Panc1 (cell line): ENCODE results near the gene TMUB2. TPM values are rescaled to one million over a fixed set of nuclear protein-coding genes. Genes with fewer than 3 reads are reported as not detected.

Experiments used
- ATAC-seq: fragments of 200-7000 bp; cut with Tn5 transposase; 2 replicates; pipeline ENCODE4 v1.9.1; 2020; ENCODE audit warnings: mild to moderate bottlenecking, moderate library complexity
- BruUV-seq: library from RNA; stranded (reverse); fragments of 400-500 nt; replicated peaks from 2 replicates; lab custom pipeline; 2021; lab: Mats Ljungman, UMichigan
- CTCF ChIA-PET: fragments of 300-600 bp; sonication (Branson Sonifier 250); formaldehyde crosslinking; loops from one replicate; lab custom pipeline; 2022; ENCODE audit warnings: antibody characterized with exemption; lab: Charles Lee
- POLR2A ChIA-PET: fragments of 300-600 bp; sonication (Branson Sonifier 250); formaldehyde crosslinking; loops from one replicate; lab custom pipeline; 2022; ENCODE audit warnings: antibody characterized with exemption; lab: Charles Lee
- DNase-seq: peaks from one replicate; pipeline ENCODE4 v3.0.0-alpha.2; 2010; ENCODE audit warnings: low read depth, low spot score
- H3K27ac ChIP-seq: 2 replicates; pipeline ENCODE4 v1.5.1; 2011; ENCODE audit warnings: mild to moderate bottlenecking, low read length, inconsistent platforms
- H3K27me3 ChIP-seq: fragments of 200-500 bp; sonication (Bioruptor generic); 2 replicates; pipeline ENCODE4 v1.6.0; 2014; ENCODE audit warnings: low read length, inconsistent platforms; ENCODE audit not compliant: control insufficient read depth, insufficient read depth
- H3K36me3 ChIP-seq: fragments of 200-500 bp; sonication (Bioruptor generic); 2 replicates; pipeline ENCODE4 v1.5.1; 2014; ENCODE audit warnings: inconsistent platforms, mild to moderate bottlenecking, low read length, moderate library complexity; ENCODE audit not compliant: control insufficient read depth, insufficient read depth
- H3K4me1 ChIP-seq: 2 replicates; pipeline ENCODE4 v1.5.1; 2011; ENCODE audit warnings: inconsistent platforms, mild to moderate bottlenecking, low read length, moderate library complexity; ENCODE audit not compliant: control insufficient read depth, insufficient read depth
- H3K4me3 ChIP-seq, 2 experiments: 2 replicates each; pipeline ENCODE4 v1.5.1; 2011 to 2012; ENCODE audit warnings: low read depth in 2 of 2, low read length in 2 of 2, mild to moderate bottlenecking in 2 of 2, inconsistent platforms in 1 of 2, moderate library complexity in 1 of 2
- H3K9me3 ChIP-seq: fragments of 200-500 bp; sonication (Bioruptor generic); 2 replicates; pipeline ENCODE4 v1.5.1; 2014; ENCODE audit warnings: low read depth, mild to moderate bottlenecking, inconsistent platforms, low read length, moderate library complexity; ENCODE audit not compliant: control insufficient read depth, insufficient read depth
- CTCF ChIP-seq: fragments of 450-650 bp; IDR thresholded peaks from 2 replicates; pipeline ENCODE4 v1.5.1; 2017; ENCODE audit warnings: mild to moderate bottlenecking
- POLR2AphosphoS5 ChIP-seq: IDR thresholded peaks from 2 replicates; pipeline ENCODE4 v1.6.1; 2012; ENCODE audit warnings: mild to moderate bottlenecking, low read depth, low read length, moderate library complexity
- REST ChIP-seq, 2 experiments: IDR thresholded peaks; 2 replicates each; pipeline ENCODE4 v1.6.1; 2011 to 2012; ENCODE audit warnings: low read depth in 2 of 2, control low read depth in 1 of 2, low read length in 1 of 2, mild to moderate bottlenecking in 1 of 2, moderate library complexity in 1 of 2; ENCODE audit not compliant: insufficient read depth in 1 of 2
- SIN3A ChIP-seq: IDR thresholded peaks from 2 replicates; pipeline ENCODE4 v1.6.1; 2012; ENCODE audit warnings: low read depth, mild to moderate bottlenecking, low read length, moderate library complexity, borderline replicate concordance; ENCODE audit not compliant: insufficient read depth
- TCF7L2 ChIP-seq: IDR thresholded peaks from 2 replicates; pipeline ENCODE4 v1.6.1; 2011; ENCODE audit warnings: mild to moderate bottlenecking, low read depth, low read length, inconsistent platforms
- in situ Hi-C: cut with HindIII; loops from 2 replicates; pipeline ENCODE4 v1.10.0; 2016; ENCODE audit warnings: low sequenced_read_pairs, low pct_unique_long_range_greater_than_20kb
- intact Hi-C: fragments of 100-400 bp; cut with micrococcal nuclease; formaldehyde crosslinking; loops from one replicate; pipeline ENCODE4 v1.10.0; 2022; ENCODE audit not compliant: unreplicated experiment
- total RNA-seq: library from RNA; stranded (reverse); gene quantifications from one replicate; pipeline ENCODE4 v1.2.1, GENCODE V29; 2021; ENCODE audit not compliant: unreplicated experiment

The TMUB2 gene
- total RNA-seq, 1 experiment from 2014 or later = 30.7 TPM

GRCh38 chr17:44183024-44183423, 3.7 kb upstream of the TMUB2 start:
- Histone ChIP-seq H3K27me3 (no peaks in the 10 kb centered on the region), H3K4me1 (peaks cover 2% of the 10 kb centered on the region; the same call in 1 of the 2 replicates), H3K27ac (no peak overlapping the region), H3K9me3 (no peaks in the 10 kb centered on the region), H3K36me3 (no peaks in the 10 kb centered on the region; the same call in 1 of the 2 replicates), H3K4me3 (no peak overlapping the region)
- in situ Hi-C loops (no loop called here), intact Hi-C loops (no loop called here)
- DNase-seq = no peak
- TF ChIP-seq TCF7L2 = no peak
- TF ChIP-seq SIN3A = no peak
- no peak for TF ChIP-seq CTCF
- no peak for TF ChIP-seq REST (IDR thresholded peaks at IDR 0.05; ENCODE audit: insufficient read depth in 1 of 2, low read depth in 2 of 2, low read length in 1 of 2)
- no peak for TF ChIP-seq POLR2AphosphoS5
- no TSS peak for BruUV-seq
- CTCF ChIA-PET = no interaction called here
- POLR2A ChIA-PET = interaction anchor here (0.5 kb wide), 1 partner anchor 9 kb away, joined by 3 read pairs; no protein-coding TSS in a partner anchor
- ATAC-seq = no peak

- CTCF ChIA-PET = interaction anchor here (0.7 kb wide), 1 partner anchor 1609 kb away, joined by 4 read pairs; no protein-coding TSS in a partner anchor
- DNase-seq = no peak
- H3K4me1 ChIP-seq = peaks cover 7% of the 10 kb centered on the region; the same call in 1 of the 2 replicates
- H3K36me3 ChIP-seq = no peaks in the 10 kb centered on the region; the same call in 1 of the 2 replicates
- no peaks in the 10 kb centered on the region for H3K9me3 ChIP-seq
- no peaks in the 10 kb centered on the region for H3K27me3 ChIP-seq
- POLR2A ChIA-PET = interaction anchor here (0.6 kb wide), 1 partner anchor 93 kb away, joined by 6 read pairs; no protein-coding TSS in a partner anchor
- no peak for ATAC-seq
- no peak overlapping the region for H3K27ac ChIP-seq
- no peak overlapping the region for H3K4me3 ChIP-seq
- in situ Hi-C loops (no loop called here), intact Hi-C loops (no loop called here)
- TF ChIP-seq TCF7L2 = no peak
- no peak for TF ChIP-seq CTCF
- no peak for TF ChIP-seq POLR2AphosphoS5
- TF ChIP-seq REST (IDR thresholded peaks at IDR 0.05; ENCODE audit: insufficient read depth in 1 of 2, low read depth in 2 of 2, low read length in 1 of 2) = no peak
- TF ChIP-seq SIN3A = no peak
- BruUV-seq = no TSS peak
These were observed 2.5 kb upstream of the TMUB2 start for GRCh38 chr17:44184212-44184810.
